ENCODE results near the gene POU2F3. TPM values are rescaled to one million over a fixed set of nuclear protein-coding genes. Genes with fewer than 3 reads are reported as not detected.
A peak's percentile ranks its signal among the peaks of the same experiment; 100 is the strongest.

The POU2F3 gene
- total and polyA plus RNA-seq, 8 donors, result 0.12 to 2.6 (median 0.25) TPM

GRCh38 chr11:120326228-120326627, 86.3 kb downstream of the POU2F3 start:
- H3K36me3 ChIP-seq, result no peaks in the 10 kb centered on the region
- WGBS, 2 donors, result 25 to 32% methylated on average over 3 of the region's 3 CpGs
- DNase-seq (no peak), ATAC-seq (peak in 2 of 4 donors; percentile 3 to 12), FAIRE-seq (no peak)
- peak overlapping the region in 2 of 4 donors; percentile 69 to 75 for H3K4me3 ChIP-seq
- H3K9me3 ChIP-seq, result no peaks in the 10 kb centered on the region
- no peak for TF ChIP-seq CTCF (IDR thresholded peaks at IDR 0.05)
- peaks cover 12 to 32% (median 29%) of the 10 kb centered on the region in 3 donors for H3K4me1 ChIP-seq
- no peaks in the 10 kb centered on the region for H3K27me3 ChIP-seq
- H3K27ac ChIP-seq, result peak overlapping the region; percentile 71 to 95 (median 88)
- intact Hi-C loops (cut with DNase I), result no loop called here

GRCh38 chr11:120326845-120327281, 86.9 kb downstream of the POU2F3 start:
- FAIRE-seq, result no peak
- no peaks in the 10 kb centered on the region for H3K9me3 ChIP-seq
- H3K27ac ChIP-seq, result peak overlapping the region in 2 of 4 donors; percentile 93 to 95
- no peak overlapping the region for H3K4me3 ChIP-seq
- peak; percentile 11 to 57 (median 16) for ATAC-seq
- intact Hi-C loops (cut with DNase I), result no loop called here
- no peaks in the 10 kb centered on the region for H3K36me3 ChIP-seq
- 12 to 19% methylated on average over 4 of the region's 4 CpGs for WGBS, 2 donors
- no peak for TF ChIP-seq CTCF (IDR thresholded peaks at IDR 0.05)
- peaks cover 13 to 38% (median 36%) of the 10 kb centered on the region in 3 donors for H3K4me1 ChIP-seq
- no peak for DNase-seq
- no peaks in the 10 kb centered on the region for H3K27me3 ChIP-seq

- peaks cover 13 to 41% (median 38%) of the 10 kb centered on the region in 3 donors for H3K4me1 ChIP-seq
- no peak for TF ChIP-seq CTCF (IDR thresholded peaks at IDR 0.05)
- 86 to 90% methylated on average over 4 of the region's 4 CpGs for WGBS, 2 donors
- H3K27ac ChIP-seq, result peak overlapping the region in 2 of 4 donors; percentile 93 to 95
- no peak for DNase-seq
- intact Hi-C loops (cut with DNase I), result no loop called here
- no peaks in the 10 kb centered on the region for H3K27me3 ChIP-seq
- FAIRE-seq, result no peak
- H3K4me3 ChIP-seq, result no peak overlapping the region
- H3K9me3 ChIP-seq, result no peaks in the 10 kb centered on the region
- no peaks in the 10 kb centered on the region for H3K36me3 ChIP-seq
- ATAC-seq, result no peak
These were observed 87.4 kb downstream of the POU2F3 start for GRCh38 chr11:120327311-120327710.

GRCh38 chr11:120329556-120329955, 89.6 kb downstream of the POU2F3 start:
- WGBS, 2 donors, result 95 to 99% methylated on average over 3 of the region's 3 CpGs
- intact Hi-C loops (cut with DNase I), result no loop called here

More at GRCh38 chr11:120329556-120329955, 89.6 kb downstream of the POU2F3 start:
- TF ChIP-seq CTCF (IDR thresholded peaks at IDR 0.05), result no peak
- H3K9me3 ChIP-seq, result no peaks in the 10 kb centered on the region
- no peak overlapping the region for H3K4me3 ChIP-seq
- no peaks in the 10 kb centered on the region for H3K27me3 ChIP-seq
- DNase-seq, result no peak
- H3K36me3 ChIP-seq, result no peaks in the 10 kb centered on the region
- no peak for FAIRE-seq
- H3K4me1 ChIP-seq, result peaks cover 13 to 41% (median 40%) of the 10 kb centered on the region in 3 donors
- ATAC-seq, result no peak
- H3K27ac ChIP-seq, result no peak overlapping the region

Measured in pancreas (tissue), 10 donors.